Measurements from ENCODE around the gene CD4.
"Not testable (repeated sequence)": the region's sequence is repeated elsewhere in the genome, so short reads cannot be mapped to it uniquely, and the experiment has no call there.

CD4 gene

DNA sequence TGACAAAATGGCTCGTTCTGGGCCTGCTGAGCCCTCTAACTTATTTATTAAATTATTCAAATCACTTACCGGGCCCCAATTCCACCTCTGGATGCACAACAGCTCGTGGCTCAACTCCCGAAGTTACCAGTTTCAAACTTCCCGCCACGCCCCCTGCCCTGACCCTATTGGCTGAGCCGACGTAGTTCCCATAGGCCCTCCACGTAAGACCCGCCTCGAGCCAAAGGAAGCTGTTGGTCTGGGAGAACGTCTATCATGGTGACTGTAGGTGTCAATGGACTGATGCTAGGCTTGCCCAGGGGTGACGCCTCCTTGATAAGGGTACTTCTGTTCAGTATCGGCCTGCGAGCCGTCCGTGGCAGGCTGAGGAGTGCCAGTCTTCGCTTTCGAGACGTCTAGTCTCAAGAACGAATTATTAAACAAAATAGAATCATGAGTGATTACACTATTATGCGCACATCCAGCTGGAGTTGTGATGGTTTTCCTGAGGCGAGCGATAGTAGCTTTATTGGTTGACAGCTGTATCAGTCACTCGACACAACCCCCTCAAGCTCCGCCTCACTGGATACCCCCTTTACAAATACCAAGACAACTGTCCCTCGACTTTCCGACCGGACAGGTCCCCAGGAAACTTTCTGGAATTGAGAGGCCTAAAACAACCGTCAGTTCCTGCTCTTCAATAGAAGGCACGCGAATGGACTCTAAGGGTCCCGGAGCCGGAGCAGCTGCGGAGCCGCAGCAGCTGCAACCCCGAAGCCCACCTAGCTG is 62.0 kb downstream of the CD4 start, which contains the start of gene CDCA3:
Gene CDCA3 (minus strand): TSS at position 134 of the 768 bp plus-strand sequence. CDS start 334 bp downstream, outside the sequence.
- DNase-seq, result peak; percentile 96

DNA sequence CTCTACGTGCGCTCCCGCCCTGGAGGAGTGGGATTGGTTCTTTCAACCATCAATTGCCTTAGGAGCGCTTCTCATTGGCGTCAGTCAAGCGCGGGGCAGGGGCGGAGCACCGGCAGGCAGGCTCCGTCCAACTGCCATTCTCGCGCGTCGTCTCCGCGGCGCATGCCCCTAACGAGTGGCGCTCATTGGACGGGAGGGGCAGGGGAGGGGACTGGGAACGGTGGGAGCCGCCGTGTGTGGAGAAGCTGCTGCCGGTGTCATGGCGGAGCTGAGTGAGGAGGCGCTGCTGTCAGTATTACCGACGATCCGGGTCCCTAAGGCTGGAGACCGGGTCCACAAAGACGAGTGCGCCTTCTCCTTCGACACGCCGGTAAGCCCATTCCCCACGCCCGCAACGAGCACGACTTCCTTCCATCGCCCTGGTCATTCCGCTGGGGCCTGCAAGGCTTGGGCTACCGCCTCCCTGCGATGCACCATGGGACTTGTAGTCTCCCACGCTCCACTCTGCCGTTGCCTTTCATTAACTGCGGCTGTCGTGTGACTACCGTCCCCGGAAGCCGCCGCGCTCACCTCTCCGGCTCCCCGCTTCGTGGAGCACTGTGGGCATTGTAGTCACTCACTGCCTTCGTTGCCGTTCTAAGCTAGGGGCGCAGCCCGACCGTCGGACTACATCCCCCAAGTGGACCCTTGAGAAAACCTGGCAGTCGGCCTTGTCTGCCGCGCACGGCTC is 62.8 kb downstream of the CD4 start, which contains the start of gene USP5:
Gene USP5 (plus strand): TSS at position 230 of the 730 bp plus-strand sequence. CDS start 30 bp downstream, at position 260.
- peak; percentile 98 for DNase-seq

DNA sequence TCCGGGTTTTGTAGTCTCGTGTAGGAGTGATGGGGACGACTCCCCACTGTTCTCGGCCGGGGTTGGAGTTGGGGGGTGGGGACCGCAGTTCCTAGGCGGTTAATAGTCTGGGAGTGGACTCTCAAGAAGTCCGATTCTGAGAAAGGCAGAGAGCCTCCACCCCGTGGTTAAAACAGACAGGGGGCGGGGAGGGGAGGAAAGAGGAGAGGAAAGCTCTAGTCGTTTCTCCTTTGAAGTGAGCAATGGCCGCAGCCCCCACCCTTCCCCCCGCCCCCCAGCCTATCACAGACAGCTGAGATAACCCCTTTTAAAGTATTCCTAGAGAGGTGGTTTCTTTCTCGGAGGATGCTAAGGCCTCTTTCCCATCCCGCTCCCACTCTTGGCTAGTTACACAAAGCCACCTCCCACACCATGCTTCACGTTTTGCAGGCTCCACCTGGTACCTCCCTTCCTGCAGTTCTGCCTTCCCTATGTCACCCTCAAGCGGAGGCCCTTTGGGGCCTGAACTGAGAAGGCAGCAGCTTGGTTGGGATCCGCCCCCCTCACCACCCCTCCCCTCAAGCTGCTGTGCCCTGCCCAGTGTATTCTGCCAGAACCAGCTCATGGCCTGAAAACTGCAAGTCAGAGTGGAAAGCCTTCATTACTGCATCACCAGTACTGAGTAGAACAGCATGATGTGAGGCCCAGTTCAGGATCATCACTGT is 63.5 kb downstream of the CD4 start:
- DNase-seq, result no peak

DNA sequence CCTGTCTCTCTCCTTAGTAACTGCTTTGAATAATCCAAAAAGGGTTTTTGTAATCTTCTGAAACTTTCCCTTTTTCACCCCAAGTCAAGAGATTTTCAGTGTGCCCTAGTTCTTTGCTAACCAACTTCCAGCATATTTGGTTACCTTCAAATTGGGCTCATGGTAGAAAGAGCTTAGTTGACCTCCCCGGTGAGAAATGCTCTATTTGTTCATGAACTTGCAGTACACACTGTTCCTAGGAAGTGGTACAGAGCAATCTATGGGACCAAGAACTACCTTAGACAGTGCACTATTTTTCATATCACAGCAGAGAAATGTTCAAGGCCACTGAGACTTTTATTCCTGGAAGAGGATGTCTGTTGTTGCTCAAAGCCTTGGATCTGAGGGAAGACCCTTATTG is 64.3 kb downstream of the CD4 start:
- DNase-seq, result no peak

DNA sequence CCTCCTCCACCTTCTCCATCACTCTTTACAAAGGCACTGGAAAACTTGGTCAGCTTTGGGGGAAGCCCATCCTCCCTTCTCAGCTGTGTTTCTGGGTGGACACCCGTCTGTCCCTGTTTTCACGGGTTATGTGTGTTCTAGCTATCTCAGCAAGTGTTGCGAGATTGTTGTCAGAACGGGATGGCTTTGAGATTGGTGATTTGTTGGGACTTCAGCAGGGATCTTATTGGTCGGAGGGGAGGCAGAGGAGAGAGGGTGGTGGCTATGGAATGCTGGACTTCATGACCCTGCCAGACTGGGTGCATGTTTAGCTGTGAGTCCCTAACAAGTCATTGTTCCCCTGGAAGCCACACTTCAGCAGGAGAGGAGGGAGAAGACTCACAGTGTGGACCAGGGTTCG is 64.7 kb downstream of the CD4 start:
- DNase-seq, result no peak

DNA sequence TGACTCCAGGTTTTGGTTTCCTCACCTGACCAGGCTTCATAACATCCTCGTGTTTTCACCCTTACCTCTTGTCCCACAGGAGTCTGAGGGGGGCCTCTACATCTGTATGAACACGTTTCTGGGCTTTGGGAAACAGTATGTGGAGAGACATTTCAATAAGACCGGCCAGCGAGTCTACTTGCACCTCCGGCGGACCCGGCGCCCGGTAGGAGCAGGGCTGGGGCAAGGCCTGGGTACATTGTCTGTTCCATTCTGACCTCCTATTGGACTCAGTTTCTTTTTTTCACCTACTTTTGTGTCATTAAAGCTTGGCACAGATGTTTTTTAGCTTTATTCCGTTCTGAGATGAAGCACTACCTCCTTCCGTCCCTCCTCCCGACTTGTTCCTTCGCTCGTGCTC is 66.0 kb downstream of the CD4 start:
- DNase-seq, result no peak

DNA sequence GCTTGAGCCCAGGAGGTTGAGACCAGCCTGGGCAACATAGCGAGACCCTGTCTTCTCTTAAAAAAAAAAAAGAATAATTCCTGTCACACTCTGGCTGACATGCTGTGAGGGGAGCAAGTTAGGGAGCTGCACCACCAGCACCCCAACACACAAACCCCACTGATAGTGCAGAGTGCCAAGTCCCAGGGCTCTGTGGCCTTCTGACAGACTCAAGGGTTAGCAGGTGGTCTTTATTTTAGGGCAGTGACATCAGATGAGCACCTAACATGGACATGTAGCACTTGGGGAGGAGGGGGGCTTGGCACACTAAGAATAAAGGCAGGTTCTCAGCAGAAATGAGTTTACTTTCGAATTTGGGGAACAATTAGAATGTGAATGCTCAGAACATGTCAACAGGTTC is 69.5 kb downstream of the CD4 start:
- no peak for DNase-seq

DNA sequence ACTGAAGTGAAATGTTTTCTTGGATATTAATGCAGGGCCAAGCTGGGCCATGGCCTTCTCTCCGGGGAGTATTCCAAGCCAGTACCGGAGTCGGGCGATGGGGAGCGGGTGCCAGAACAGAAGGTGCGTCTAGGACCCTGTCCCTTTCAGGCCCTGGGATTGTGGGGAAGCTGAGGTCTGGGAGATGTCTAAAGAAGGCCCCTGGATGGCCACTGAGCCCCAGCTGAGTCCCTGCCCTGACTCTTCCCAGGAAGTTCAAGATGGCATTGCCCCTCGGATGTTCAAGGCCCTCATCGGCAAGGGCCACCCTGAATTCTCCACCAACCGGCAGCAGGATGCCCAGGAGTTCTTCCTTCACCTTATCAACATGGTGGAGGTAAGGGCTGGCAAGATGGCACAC is 70.8 kb downstream of the CD4 start:
- DNase-seq, result no peak

DNA sequence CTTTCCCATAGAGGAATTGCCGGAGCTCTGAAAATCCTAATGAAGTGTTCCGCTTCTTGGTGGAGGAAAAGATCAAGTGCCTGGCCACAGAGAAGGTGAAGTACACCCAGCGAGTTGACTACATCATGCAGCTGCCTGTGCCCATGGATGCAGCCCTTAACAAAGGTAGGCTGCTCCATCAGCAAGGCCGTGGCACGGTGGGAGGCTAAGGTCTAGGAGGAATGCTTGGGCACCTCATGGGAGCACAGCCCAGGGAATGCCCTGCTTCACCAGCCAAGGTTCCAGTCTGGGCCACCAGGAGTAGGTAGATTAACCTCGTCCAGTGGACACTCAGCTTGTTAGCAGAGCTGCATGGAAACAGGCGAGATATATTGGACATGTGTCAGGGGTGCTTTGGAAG is 71.6 kb downstream of the CD4 start:
- no peak for DNase-seq

DNA sequence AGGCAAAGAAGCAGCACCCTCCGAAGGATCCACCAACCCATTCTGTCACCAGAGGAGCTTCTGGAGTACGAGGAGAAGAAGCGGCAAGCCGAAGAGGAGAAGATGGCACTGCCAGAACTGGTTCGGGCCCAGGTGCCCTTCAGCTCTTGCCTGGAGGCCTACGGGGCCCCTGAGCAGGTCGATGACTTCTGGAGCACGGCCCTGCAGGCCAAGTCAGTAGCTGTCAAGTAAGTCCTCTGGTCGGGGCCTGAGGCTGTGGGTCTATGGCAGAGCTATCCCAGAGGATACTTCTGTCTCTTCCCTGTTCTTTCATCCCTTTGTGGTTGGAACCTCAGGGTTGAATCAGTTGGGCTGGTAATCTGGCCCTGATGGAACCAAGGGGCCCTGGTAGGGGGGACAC is 72.1 kb downstream of the CD4 start:
- DNase-seq, result no peak

DNA sequence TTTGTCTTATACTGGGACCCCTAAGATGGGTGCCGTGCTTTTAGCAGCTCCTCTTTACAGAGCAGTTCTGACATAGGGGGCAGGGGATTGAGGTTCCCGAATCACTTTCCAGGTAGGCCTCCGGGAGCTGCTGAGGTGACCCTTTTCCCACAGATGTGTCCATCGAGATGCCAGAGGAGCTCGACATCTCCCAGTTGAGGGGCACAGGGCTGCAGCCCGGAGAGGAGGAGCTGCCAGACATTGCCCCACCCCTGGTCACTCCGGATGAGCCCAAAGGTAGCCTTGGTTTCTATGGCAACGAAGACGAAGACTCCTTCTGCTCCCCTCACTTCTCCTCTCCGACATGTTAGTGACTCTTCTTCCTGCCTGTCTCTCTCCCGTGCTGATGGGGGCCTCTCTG is 73.7 kb downstream of the CD4 start:
- DNase-seq, result no peak

DNA sequence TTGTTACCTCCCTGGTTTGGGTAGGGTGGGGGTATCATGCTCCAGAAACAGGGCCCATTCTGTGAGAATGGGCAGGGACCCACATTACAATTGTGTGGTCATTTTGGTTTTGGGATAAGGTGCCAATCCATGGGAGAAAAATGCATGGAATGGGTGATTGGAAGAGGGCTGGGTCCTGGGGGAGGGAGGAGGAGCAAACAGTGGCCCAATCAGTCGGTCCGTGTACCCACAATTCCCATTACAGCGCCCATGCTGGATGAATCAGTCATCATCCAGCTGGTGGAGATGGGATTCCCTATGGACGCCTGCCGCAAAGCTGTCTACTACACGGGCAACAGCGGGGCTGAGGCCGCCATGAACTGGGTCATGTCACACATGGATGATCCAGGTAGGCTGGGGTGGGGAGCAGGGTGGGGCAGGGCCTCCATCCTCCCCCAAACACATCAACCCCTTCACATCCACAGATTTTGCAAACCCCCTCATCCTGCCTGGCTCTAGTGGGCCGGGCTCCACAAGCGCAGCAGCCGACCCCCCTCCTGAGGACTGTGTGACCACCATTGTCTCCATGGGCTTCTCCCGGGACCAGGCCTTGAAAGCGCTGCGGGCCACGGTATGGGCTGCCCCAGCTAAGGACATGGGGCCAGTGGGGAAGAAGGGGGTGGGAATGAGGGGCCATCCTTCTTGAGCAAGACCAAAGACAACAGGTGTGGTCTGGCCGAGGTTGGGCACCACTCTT is 74.4 kb downstream of the CD4 start:
- no peak for DNase-seq

DNA sequence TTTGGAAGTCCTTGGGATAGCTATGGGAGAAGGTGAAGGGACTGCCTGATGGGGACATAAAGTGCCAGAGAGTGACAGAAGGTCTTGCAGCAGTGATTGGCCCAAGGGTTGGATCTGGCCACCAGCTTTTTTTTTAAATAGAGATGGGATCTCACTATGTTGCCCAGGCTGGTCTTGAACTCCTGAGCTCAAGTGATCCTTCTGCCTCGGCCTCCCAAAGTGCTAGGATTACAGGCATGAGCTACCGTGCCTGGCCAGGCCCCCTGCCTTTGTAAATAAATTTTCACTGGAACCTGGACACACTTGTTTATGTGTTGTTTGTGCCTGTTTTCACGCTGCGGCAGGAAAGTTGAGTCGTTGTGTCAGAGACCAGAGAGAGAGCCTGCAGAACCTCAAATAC is 76.0 kb downstream of the CD4 start:
- not testable (repeated sequence) for DNase-seq

DNA sequence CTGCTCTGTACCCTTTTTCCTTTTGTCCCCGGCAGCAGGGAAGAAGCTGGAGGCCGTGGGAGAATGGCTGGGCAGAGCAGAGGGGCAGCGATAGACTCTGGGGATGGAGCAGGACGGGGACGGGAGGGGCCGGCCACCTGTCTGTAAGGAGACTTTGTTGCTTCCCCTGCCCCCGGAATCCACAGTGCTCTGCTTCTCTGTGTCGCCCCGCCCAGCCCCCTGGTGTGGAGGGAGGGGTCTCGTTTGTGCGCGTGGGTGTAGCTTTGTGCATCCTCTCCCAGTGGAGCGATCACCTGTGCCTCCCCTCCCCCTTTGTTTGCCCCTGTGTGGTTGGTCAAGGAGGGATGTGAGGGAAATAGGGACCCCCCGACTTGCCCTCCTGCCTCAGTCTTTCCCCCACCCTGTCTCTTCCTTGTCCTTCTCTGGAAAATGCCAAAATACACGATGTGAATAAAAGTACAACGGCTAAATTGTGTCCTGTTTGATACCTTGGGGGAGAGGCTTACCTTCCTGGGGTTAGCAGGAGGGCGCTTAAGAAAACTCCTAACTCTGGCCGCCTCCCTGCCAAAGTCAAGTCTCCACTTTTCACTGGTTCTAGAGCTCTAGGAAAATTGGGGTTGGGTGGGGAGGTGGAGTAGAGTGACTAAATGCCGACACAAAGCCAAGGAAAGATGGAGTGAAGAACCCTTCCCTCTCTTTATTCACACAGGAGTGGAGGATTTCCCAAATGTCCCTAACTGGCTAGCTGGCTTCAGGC is 77.0 kb downstream of the CD4 start:
- DNase-seq, result no peak

DNA sequence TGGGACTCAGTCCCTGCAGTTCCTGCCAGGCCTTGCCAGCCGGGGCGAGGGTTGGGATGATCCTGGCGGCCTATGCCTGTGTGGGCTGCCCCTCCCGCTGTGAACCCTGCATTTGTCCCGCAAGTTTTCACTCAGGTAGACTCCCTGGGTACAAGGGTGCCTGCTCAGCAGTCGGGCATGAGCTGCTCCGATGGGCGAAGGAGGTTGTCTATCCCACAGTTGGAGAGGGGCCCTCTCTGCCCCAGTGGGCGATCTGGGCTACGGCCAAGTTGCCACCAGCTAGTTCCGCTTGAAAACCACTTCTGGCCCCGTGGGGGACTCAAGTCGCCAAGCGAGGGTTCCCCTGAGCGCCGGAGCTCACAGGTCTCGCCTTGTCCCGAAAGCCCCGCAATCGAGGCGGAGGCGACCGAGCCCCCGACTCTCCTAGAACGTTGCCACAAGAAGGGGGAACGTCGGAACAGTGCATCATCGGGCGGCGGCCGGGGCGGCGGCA is 77.6 kb downstream of the CD4 start:
- DNase-seq, result no peak

DNA sequence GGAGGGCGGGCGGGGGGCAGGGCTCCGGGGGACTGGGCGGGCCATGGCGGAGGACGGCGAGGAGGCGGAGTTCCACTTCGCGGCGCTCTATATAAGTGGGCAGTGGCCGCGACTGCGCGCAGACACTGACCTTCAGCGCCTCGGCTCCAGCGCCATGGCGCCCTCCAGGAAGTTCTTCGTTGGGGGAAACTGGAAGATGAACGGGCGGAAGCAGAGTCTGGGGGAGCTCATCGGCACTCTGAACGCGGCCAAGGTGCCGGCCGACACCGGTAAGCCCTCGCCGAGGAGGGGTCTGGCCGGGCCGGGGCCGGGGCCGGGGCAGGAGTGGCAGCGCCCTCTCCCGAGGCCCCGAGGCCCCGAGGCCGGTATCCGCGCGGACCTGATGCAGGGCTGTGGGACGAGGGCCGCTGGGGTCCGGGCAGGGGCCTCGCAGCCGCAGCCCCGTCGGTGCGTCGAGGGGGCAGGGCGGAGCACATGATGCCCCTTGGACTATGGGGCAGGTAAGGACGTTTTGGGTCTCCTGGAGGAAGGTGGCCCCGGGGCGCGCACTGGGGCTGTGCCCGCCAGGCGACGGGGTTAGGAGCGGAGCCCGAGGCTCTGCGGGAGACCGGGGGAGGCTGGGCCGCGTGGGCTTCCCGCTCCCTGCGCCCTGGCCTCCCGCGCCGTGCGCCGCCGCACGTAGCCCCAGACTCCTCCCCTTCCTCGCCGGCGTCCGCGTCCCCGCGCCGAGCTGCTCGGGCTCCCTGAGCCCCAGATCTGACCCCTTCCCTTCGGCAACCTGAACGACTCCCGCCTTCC is 78.3 kb downstream of the CD4 start, which contains the start of gene TPI1:
Gene TPI1 (plus strand): TSS at position 119 of the 798 bp plus-strand sequence. CDS start 36 bp downstream, at position 155.
- DNase-seq, result peak; percentile 69

DNA sequence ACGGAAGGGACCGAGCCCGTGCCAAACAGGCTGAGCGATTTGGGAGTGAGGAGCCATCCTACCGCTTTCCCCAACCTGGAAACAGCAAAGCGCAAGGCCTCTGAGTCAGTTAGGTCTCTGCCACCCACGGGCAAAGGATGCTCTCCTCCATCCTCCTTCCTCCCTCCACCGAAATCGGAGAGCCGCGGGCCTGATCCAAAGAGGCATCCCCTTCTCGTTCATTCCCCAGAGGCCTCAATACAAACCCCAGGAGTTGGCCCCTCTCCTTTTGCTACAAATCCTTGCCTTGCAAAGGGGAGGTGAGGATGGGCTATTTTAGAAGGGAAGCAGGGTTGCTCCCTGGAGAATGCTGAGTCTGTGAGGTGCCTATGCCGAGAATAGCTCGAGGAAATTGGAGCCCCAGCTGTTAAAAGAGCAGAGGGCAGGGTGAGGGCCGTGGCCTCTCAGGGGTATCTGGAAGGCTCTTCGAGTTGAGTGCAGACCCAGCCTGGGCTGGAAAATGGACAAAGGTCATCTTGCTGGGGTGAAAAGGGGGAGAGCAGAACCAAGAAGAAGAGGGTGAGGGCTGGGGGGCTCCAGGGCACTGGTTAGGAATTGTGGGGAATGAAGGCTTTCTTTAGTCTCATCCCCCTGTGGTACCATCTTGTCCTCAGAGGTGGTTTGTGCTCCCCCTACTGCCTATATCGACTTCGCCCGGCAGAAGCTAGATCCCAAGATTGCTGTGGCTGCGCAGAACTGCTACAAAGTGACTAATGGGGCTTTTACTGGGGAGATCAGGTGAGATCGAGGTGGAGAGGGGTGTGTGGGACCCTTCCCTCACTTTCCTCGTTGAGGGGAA is 79.1 kb downstream of the CD4 start:
- no peak for DNase-seq

DNA sequence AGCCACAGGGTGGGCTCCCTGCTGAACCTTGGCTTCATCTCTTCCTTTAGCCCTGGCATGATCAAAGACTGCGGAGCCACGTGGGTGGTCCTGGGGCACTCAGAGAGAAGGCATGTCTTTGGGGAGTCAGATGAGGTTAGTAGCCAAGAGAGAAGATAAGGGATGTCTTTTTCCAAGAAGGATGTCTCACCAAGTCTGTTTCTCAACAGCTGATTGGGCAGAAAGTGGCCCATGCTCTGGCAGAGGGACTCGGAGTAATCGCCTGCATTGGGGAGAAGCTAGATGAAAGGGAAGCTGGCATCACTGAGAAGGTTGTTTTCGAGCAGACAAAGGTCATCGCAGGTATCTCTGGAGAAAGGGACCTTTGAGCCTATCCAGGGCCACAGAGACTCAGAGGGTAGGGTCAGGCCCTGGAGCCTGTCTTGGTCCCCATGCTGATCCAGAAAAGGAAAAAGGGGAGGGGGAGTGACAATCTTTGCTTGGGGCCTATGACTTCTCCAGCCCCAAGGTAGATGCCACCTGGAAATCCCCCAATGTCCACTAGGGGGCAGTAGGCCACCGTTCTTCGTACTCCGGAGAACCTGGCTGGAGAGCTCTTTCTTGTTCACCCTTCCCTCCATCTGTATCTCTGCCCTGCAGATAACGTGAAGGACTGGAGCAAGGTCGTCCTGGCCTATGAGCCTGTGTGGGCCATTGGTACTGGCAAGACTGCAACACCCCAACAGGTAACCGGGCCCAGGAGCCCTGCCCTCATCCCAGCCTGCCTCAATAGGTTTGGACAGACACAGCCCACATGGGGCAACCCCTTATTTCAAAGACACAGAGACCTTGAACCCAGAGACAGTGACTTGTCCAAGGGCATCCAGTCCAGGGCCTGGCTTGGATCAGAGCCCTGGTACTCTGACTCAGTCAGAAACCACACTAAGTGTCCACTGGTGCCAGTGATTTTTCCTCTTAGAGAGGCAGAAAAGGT is 80.0 kb downstream of the CD4 start:
- peak; percentile 64 for DNase-seq

DNA sequence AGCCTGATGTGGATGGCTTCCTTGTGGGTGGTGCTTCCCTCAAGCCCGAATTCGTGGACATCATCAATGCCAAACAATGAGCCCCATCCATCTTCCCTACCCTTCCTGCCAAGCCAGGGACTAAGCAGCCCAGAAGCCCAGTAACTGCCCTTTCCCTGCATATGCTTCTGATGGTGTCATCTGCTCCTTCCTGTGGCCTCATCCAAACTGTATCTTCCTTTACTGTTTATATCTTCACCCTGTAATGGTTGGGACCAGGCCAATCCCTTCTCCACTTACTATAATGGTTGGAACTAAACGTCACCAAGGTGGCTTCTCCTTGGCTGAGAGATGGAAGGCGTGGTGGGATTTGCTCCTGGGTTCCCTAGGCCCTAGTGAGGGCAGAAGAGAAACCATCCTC is 81.0 kb downstream of the CD4 start:
- DNase-seq, result not testable (repeated sequence)
